SKM-1 treated with dmso at 0.1 percent for 144 hours (cell line): ENCODE measurements around the gene TOR1AIP2.
"Not testable (repeated sequence)": the region's sequence is repeated elsewhere in the genome, so short reads cannot be mapped to it uniquely, and the experiment has no call there.

Experiments used
- DNase-seq: peaks from one replicate; lab custom pipeline; 2025; ENCODE audit not compliant: unreplicated experiment; lab: John Stamatoyannopoulos, UW

Gene TOR1AIP2

GRCh38 chr1:179876300-179876715, 1.3 kb downstream of the TOR1AIP2 start:
- DNase-seq: no peak

DNA sequence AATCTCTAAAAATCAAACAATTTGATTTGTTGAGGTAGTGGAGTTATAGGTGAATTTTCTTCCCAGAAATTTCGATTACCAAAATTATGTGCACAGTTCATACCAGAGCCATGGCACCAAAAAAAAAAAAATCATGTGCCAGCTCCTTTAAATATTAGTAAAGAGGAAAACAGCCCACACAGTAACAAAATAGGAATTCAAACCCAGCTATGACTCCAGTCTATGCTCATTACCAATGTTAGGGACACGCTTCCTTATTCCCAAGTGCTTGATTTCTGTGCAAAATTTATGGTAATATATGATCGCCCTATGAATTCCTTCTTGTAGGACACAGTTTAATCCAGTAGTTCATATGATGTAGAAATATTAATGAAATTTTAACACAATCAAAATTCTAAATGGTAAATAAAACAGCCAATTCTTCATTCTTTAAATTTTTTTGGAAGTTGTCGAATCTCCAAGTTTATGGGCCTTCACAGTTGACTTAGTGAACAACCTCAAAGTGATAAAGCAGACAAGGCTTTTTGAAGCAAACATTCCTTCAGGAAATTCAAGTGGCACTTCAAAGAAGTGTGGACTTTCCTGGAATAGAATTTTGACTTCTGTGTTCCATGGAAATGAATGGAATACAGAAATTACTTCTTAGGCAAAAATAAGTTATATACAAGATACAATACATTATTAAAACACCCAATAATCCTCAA, 1.9 kb downstream of the TOR1AIP2 start:
- no peak for DNase-seq

GRCh38 chr1:179873438-179873851, 4.2 kb downstream of the TOR1AIP2 start:
- no peak for DNase-seq

- DNase-seq: no peak
Measured at GRCh38 chr1:179872558-179872957, 5.0 kb downstream of the TOR1AIP2 start.

- no peak for DNase-seq
Measured at GRCh38 chr1:179871940-179872339, 5.7 kb downstream of the TOR1AIP2 start.

DNA sequence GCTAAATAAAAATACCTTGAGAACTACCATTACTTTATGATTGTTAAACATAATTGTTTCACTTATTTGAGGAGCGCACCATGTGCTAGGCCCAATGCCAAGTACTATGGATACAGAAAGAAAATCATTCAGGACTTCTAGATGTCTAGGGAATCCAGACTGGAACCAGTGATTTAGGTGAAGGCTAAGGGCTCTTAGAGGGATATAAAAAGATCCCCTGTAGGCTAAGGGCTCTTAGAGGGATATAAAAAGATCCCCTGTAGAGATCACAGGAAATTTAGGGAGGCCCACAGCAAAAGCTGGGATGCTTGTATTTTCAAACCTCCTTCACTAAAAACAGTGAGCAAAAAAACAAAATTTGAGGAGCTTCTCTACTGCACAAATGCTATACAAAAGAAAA, 6.7 kb downstream of the TOR1AIP2 start:
- DNase-seq: no peak

- DNase-seq: peak; percentile 67
Measured at GRCh38 chr1:179867493-179868330, 9.9 kb downstream of the TOR1AIP2 start.

- no peak for DNase-seq
Measured at GRCh38 chr1:179866616-179867015, 11.0 kb downstream of the TOR1AIP2 start.

DNA sequence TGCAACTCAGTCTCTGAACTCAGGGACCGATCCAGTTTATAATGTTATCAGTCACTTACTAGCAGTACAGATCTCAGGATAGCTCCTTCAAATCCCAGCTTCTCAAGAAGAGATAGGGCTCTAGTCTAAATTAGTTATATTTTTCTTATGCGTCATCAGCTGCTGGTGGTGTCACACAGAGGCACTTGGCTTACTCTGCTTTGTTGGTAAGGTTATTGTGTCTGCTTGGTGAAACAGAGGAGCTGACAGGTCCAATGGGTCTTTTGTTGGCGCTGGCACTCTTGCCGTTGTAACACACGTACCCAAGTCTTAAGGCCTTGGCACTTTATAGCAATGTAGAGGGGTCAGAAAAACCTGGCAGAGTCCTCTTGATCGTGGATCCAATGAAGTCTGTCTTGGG, 12.2 kb downstream of the TOR1AIP2 start:
- no peak for DNase-seq

DNA sequence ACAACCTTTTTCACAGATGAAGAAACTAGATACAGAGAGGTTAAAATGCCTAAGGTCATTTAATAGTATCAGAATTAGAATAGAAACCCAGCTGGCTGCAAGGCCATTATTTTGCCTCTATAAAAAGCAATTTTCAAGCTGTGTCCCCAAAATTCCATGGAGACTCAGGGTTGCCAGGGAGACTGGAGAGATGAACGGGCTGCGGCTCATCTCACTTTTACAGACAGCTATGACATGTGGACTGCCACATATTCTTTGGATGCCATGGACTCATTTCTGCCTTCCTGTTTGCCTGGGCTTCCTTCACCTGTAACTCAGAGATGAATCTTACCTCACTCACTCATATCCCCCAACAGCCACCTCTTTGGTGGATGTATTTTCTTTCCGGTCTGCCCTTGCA, 17.0 kb downstream of the TOR1AIP2 start:
- DNase-seq: no peak

GRCh38 chr1:179857009-179857408, 20.6 kb downstream of the TOR1AIP2 start:
- DNase-seq: no peak

- no peak for DNase-seq
Measured at GRCh38 chr1:179856296-179856695, 21.3 kb downstream of the TOR1AIP2 start.

DNA sequence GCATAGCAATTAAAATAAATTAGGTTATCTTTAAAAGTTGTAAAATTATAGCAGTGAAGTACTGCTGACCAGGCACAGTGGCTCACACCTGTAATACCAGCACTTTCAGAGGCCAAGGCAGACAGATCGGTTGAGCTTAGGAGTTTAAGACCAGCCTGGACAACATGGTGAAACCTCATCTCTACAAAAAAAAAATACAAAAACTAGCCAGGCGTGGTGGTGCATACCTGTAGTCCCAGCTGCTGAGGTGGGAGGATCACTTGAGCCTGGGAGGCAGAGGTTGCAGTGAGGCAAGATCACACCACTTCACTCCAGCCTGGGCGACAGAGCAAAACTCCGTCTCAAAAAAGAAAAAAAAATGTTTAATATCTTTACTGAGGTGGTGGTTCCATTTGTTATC, 21.8 kb downstream of the TOR1AIP2 start:
- not testable (repeated sequence) for DNase-seq

DNA sequence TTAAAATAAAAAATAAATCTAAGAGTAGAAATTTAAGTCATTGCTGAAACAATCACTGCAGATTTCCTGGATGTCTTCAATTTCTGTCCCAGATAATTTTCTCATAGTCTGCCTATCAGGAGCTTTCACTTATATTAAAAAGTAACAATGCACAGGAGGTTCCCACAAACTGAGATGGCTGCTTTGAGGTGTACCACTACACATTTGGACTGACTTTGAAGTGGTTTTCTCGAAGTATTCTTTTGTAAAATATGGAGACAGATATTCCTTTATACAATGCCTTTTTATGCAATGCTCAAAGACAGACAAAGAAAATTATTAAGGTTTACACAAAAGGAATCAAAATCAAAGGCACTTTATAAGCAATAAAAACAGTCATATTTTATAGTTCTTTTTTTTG, 24.5 kb downstream of the TOR1AIP2 start:
- DNase-seq: no peak

- DNase-seq: no peak
Measured at GRCh38 chr1:179848233-179848632, 29.4 kb downstream of the TOR1AIP2 start.

DNA sequence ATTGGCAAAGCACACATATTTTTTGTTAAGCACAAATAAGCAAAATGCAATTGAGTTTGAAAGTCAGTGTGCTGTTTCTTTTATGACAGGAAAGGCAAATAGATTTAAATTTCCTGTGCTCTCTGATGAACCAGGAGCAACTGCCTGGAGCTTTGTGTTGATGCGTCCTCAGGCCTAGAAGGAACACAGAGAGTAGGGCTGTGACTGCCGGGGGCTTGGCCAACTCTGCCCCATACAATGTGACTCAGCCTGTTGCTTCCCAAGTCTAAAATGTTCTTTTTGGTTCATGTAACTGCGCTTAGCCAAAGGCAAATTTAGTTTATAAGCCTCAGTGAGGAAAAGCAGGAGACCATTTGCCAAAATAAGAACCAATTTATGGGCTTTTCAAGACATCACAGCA, 37.5 kb downstream of the TOR1AIP2 start:
- DNase-seq: no peak

DNA sequence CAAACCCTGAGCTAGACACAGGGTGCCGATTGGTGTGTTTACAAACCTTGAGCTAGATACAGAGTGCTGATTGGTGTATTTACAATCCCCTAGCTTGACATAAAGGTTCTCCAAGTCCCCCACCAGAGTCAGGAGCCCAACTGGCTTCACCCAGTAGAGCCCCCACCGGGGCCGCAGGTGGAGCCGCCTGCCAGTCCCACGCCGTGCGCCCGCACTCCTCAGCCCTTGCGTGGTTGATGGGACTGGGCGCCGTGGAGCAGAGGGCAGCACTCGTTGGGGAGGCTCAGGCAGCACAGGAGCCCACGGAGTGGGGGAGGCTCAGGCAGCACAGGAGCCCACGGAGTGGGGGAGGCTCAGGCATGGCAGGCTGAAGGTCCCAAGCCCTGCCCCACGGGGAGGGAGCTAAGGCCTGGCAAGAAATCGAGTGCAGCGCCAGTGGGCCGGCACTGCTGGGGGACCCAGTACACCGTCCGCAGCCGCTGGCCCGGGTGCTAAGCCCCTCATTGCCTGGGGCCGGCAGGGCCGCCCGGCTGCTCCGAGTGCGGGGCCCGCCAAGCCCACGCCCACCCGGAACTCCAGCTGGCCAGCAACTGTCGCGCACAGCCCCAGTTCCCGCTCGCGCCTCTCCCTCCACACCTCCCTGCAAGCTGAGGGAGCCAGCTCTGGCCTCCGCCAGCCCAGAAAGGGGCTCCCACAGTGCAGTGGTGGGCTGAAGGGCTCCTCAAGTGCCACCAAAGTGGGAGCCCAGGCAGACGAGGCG, 40.7 kb downstream of the TOR1AIP2 start:
- not testable (repeated sequence) for DNase-seq

DNA sequence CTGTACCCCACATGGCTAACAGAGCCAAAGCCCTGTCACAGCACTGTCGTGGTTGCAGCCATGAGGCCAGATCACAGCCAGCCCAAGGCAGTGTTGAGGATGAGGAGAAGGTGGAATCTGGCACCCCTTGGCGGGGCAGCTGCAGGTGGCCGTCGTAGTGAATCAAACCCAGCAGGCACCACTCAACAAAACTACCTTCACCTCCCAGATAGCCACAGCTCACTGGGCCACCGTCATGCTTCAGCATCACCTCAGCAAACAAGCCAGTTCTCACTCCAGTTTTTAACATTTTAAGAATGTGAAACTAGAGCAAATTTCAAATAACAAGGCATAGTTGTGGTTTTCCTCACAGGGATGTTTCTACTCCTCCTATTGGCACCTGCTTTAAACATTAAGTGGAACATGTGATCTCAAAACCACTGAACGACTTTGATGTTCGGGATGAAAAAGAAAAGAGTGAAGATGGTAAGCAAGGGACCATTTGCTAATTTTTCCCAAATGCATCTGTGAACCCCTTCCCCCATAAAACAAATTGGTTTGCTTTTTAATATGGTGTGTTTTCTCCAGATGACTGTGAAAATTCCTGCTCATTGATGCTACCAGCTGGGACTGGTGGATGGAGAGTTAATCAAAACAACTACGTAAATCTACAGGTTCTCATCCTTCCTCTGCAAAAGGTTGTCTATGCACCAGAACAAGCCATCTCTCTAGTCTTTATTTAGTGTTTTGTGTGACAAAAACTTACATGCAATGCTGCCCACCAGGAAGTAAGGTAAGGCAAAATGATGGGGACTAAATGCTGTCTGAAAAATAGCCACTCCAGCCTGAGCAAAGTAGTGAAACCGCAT, 45.5 kb downstream of the TOR1AIP2 start:
- no peak for DNase-seq

- DNase-seq: no peak
Measured at GRCh38 chr1:179831225-179831624, 46.4 kb downstream of the TOR1AIP2 start.

DNA sequence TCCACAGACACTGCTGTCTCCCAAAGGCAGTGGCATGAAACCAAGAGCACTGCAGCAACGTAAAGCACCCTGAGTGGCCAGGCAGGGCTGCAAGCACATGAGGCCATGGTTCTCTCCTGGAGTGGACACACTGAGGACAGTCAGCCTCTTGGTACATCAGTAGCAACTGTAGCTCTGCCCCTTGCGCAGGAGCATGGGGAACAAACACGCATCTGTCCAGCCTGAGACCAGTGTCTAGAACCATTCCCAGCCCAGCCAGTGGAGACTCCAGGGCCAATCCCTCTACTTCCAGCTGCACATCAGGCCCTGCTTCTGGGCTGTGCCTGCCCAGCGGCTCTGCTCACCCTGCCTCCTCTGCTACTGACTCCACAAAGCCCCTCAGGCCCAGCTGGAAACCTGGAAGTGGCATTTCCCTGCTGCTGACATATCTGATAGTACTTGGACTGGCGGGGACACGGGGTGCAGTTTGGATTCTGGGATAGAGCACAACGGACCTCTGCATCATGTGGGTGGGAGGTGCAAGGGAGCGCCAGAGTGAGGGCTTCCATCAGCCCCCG, 49.0 kb downstream of the TOR1AIP2 start:
- DNase-seq: no peak
